Motor neuron (in vitro differentiated cells): ENCODE data around the gene CCNI2. TPM values are rescaled to one million over a fixed set of nuclear protein-coding genes. Genes with fewer than 3 reads are reported as not detected.
A peak's percentile ranks its signal among the peaks of the same experiment; 100 is the strongest.

ENCODE experiments used
- ATAC-seq, 8 experiments: fragments of 200-7000 bp; cut with Tn5 transposase; replicated peaks in 6 of 8; 2 replicates each; pipeline ENCODE4 v1.8.0; 2021; ENCODE audit warnings: mild to moderate bottlenecking in 8 of 8, moderate library complexity in 8 of 8
- H3K27ac ChIP-seq, 2 donors: fragments of 250-450 bp; sonication (Bioruptor Pico); 2 replicates each; pipeline ENCODE4 v1.9.0; 2021; ENCODE audit warnings: antibody characterized with exemption in 2 of 2, mild to moderate bottlenecking in 2 of 2, moderate library complexity in 1 of 2
- H3K4me1 ChIP-seq, 2 donors: fragments of 250-450 bp; sonication (Bioruptor Pico); replicated peaks in 1 of 2; 2 replicates each; pipeline ENCODE4 v1.6.1; 2021; ENCODE audit warnings: antibody characterized with exemption in 2 of 2, mild to moderate bottlenecking in 2 of 2, moderate library complexity in 1 of 2
- H3K4me3 ChIP-seq, 5 donors: fragments of 250-450 bp; sonication (Bioruptor Pico); 2 replicates each; pipeline ENCODE4 v1.9.0; 2021; ENCODE audit warnings: antibody characterized with exemption in 5 of 5, mild to moderate bottlenecking in 5 of 5, moderate library complexity in 4 of 5
- WGBS, 10 experiments: fragments of 450-650 bp; shearing (Covaris generic); methylation state at CpG; one replicate each; pipeline ENCODE4 v1.0.0; 2022; 5-methylcytosine and 5-hydroxymethylcytosine counted together
- in situ Hi-C, 9 experiments: fragments of 400-800 bp; cut with MboI; loops; one replicate each; pipeline ENCODE4 v1.15.0; 2021; ENCODE audit warnings: low sequenced_read_pairs in 9 of 9, low pct_unique_long_range_greater_than_20kb in 2 of 9; ENCODE audit not compliant: unreplicated experiment in 9 of 9
- total RNA-seq, 8 experiments: library from RNA; unstranded; fragments of 300-600 nt; gene quantifications; 2 replicates each; pipeline versions ENCODE4 v1.2.3 to v1.2.4, GENCODE V29; 2022

CCNI2 gene
- total RNA-seq, 8 experiments from 2014 or later, result 0.27 to 7.0 (median 3.8) TPM

DNA sequence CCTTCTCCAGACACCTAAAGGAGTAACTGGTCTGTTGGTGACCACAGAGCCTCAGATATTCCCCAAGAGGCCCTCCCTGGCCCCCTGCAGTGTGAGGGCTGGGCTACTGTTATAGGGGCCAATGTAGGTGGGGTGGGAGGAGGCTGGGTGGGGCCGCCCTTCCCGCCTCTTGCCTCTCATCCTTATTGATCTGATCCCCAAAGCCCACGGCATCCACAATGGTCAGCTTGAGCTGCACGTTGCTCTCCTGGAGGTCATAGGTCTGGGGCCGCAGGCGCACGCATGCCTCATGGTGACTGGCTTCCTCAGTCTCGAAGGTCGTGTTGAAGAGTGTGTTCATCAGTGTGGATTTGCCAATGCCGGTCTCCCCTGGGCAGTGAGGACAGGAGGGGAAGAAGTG is 16.8 kb downstream of the CCNI2 start:
- WGBS, 10 experiments, result 100% methylated on average over 1 to 3 of the region's 10 CpGs; no CpG with 5 or more reads in 7 of the 10 experiments
- H3K27ac ChIP-seq, result no peak overlapping the region
- in situ Hi-C loops, result no loop called here

DNA sequence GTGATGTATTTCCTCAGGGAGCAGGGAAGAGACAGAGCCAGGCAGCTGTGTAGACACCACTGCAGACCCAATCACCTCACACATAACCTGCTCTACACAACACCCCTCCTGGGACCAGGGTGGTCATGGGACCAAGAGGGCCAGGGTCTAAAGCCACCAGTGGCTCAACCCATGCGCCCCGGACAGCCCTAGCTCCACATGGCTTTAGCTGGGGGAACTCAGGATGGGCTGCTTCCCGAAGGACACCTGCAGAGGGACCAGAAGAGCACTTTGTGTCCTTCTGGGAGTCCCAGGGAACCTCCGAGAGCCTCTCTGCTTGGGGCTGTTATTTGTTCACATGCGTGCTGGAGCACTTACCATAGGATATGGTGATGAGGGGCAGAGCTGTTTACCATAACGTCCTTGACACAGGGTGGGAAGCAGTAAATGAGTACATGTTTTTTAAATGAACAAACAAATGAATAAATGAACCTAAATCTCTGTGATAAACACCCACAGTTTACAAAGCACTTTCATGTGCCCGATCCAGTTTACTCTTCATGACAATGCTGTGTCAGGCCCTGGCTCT is 17.5 kb downstream of the CCNI2 start:
- Histone ChIP-seq H3K4me1 (no peaks in the 10 kb centered on the region), H3K4me3 (no peak overlapping the region), H3K27ac (no peak overlapping the region)
- in situ Hi-C loops, result no loop called here
- 0 to 100% (median 73%) methylated on average over 1 to 3 of the region's 7 CpGs; no CpG with 5 or more reads in 2 of the 10 experiments for WGBS, 10 experiments
- peak in 3 of 8 experiments; percentile 74 to 91 (median 77) for ATAC-seq

More for the DNA sequence above, 16.8 kb downstream of the CCNI2 start:
- Histone ChIP-seq H3K4me3 (no peak overlapping the region), H3K4me1 (no peaks in the 10 kb centered on the region)
- no peak for ATAC-seq

DNA sequence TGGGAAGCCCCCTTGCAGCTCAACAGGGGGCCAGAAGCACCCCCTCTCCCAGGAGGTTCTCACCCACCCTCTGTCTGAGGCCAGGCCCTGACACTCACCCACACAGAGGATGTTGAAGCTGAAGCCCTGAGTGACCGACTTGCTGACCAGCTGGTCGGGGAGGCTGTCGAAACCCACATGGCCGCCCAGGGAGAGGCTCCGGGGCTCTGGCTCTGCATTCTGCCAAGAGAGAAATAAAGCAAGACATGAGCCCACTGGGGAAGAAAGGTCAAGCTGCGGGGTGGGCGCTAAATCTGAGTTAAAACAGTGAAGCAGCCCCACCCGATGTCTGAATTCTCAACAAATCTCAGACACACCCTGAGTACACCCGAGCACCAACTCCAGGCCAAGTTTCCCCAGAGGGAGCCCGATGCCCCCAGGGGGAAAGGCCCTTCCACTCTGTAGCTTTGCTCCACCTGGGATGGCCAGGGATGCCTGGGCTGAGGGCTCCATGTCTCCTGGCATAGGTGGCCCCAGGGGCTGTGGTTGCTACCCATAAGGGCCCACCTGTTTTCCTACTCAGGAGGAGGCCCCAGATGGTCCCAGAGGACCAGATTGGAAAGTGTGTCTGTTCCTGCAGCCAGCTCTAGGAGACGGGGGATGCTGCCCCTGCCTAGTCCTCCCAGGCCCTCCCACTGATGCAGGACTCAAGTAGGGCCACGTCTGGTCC is 18.2 kb downstream of the CCNI2 start:
- Histone ChIP-seq H3K4me1 (no peaks in the 10 kb centered on the region), H3K4me3 (no peak overlapping the region), H3K27ac (no peak overlapping the region)
- WGBS, 10 experiments, result 7 to 96% (median 56%) methylated on average over 1 to 8 of the region's 12 CpGs; no CpG with 5 or more reads in 4 of the 10 experiments
- ATAC-seq, result peak in 3 of 8 experiments; percentile 50 to 60 (median 52)
- in situ Hi-C loops, result no loop called here

DNA sequence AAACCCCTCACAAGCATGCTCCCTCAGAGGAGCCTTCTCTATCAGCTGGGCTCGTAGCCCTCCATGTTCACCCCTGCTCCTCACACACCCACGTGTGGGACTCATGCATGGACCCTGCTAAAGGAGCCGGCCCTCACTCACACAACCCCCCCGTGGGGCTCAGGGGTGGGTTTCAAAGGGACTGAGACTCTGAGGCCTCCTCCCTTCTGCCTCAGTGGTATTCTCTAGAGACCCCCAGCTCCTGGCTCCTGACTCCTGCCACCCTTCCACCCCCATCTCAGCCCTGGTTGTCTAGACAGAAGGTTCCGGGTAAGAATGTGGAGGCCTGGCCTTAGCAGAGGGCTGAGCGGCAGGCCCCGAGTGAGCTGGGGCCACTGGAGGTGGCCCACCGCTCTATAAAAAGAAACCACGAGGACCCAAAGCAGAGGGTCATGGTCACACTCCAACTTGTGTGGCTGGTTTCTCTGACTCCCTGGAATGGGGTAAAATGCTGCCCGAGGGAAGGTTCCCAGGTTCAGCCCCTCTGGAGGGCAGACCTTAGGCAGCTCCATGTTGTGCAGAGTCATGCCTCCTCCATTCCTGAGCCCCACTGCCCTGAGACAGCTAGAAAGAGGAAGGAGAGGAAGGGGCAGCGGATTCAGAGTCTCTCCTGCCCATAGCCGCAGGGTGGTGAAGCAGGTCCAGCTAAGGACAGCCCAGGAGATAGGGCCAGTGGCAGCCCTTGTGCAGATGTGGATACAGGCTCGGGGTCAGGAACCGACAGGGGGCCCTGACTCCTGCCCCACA is 19.0 kb downstream of the CCNI2 start:
- WGBS, 10 experiments, result 82 to 100% (median 95%) methylated on average over 2 to 5 of the region's 14 CpGs; no CpG with 5 or more reads in 6 of the 10 experiments
- H3K4me1 ChIP-seq, result no peaks in the 10 kb centered on the region
- no peak overlapping the region for H3K27ac ChIP-seq
- in situ Hi-C loops, result no loop called here
- H3K4me3 ChIP-seq, result no peak overlapping the region
- ATAC-seq, result no peak

DNA sequence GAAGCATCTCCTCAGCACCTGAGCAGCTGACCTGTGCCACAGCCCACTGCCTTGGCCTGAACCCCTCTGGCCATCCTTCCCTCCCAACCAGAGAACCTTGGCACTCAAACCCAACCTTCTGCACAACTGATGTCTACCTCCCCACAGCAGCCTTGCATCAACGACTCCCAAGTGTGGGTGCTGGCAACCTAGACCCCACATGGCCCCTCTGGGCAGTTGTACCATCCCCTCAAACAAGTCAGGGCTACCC is 19.5 kb downstream of the CCNI2 start:
- 40 to 100% (median 100%) methylated on average over 1 of the region's 1 CpG; no CpG with 5 or more reads in 6 of the 10 experiments for WGBS, 10 experiments

DNA sequence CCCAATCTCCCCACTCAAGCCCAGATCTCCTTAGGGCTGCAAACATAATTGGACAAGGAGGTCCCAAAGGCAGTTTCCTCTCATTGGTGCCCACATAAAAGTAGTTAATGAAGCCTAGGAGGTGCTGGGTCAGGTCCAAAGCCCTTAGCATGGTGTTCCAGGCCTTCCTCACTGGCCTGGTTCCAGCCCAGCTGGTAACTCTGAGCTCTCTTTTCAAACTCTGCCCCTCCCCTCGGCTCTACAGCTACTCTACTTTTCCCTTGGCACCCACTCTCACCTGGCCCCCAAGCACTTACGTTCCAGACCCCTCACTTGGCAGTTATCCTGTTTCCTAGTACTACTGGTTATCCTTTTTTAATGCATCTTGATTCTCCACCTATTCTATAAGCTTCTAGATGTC is 19.9 kb downstream of the CCNI2 start:
- WGBS, 10 experiments, result 0 to 100% (median 94%) methylated on average over 1 to 2 of the region's 2 CpGs; no CpG with 5 or more reads in 3 of the 10 experiments
- Histone ChIP-seq H3K4me1 (no peaks in the 10 kb centered on the region), H3K27ac (no peak overlapping the region)

More for the DNA sequence above, 19.5 kb downstream of the CCNI2 start:
- Histone ChIP-seq H3K27ac (no peak overlapping the region), H3K4me1 (no peaks in the 10 kb centered on the region), H3K4me3 (no peak overlapping the region)
- ATAC-seq, result no peak
- in situ Hi-C loops, result no loop called here

DNA sequence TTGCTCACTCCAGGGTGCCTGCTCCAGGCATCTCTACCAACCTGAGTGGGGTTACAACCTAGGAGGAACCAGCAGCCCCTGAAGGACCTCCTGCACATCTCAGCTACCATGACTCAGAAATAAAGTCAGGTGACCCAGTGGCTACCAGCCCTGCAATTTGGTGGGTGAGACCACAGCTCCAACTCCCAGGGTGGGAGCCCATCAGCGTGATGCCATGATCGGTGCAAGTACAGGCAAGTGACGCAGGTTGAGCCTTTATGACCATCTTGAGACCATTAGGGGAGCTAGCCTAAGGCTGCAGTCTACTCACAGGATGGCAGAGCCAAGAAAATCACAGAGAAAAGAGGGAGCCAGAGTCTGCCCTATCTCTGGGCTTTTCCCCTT is 21.3 kb downstream of the CCNI2 start:
- H3K4me3 ChIP-seq, result no peak overlapping the region
- peak in 2 of 8 experiments; percentile 28 to 32 for ATAC-seq
- in situ Hi-C loops, result no loop called here
- WGBS, 10 experiments, result 100% methylated on average over 1 of the region's 3 CpGs; no CpG with 5 or more reads in 6 of the 10 experiments
- no peak overlapping the region for H3K27ac ChIP-seq
- no peaks in the 10 kb centered on the region for H3K4me1 ChIP-seq

More for the DNA sequence above, 19.9 kb downstream of the CCNI2 start:
- ATAC-seq, result no peak
- in situ Hi-C loops, result no loop called here
- no peak overlapping the region for H3K4me3 ChIP-seq

DNA sequence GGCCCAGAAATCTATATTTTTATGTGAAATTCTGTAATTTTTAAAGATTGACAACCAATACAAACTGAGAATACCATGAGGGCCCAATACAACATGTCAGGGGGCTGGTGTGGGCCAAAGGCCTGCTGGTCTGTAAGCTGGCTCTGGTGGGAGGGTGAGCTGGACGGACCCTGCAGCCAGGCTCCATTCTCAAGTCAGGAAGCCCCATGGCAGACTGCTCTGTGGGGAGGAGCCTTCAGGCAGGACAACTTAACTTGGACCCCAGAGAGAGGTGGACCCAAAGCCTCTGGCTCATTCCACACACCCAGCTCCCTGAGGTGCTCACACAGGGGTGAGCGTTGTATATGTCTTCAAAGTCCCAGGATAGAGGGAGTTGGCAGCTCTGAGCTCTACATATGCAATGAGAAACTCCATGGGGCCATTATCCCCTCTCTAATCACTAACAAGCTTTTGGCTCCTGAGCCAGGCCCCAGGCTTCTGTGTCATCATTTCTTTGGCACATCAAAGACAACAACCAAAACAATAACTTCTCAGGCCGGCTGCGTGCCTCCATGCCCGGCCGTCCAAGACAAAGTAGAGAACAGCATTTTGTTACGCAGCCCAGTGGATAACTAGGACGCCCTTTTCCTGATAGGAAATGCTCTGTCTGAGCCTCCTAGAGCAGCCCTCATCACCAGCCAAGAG is 23.4 kb downstream of the CCNI2 start:
- H3K27ac ChIP-seq, result no peak overlapping the region
- H3K4me1 ChIP-seq, result peaks cover 4 to 6% of the 10 kb centered on the region in 2 donors
- in situ Hi-C loops, result no loop called here
- no peak overlapping the region for H3K4me3 ChIP-seq
- 0 to 100% (median 77%) methylated on average over 1 to 6 of the region's 8 CpGs; no CpG with 5 or more reads in 3 of the 10 experiments for WGBS, 10 experiments
- ATAC-seq, result no peak

DNA sequence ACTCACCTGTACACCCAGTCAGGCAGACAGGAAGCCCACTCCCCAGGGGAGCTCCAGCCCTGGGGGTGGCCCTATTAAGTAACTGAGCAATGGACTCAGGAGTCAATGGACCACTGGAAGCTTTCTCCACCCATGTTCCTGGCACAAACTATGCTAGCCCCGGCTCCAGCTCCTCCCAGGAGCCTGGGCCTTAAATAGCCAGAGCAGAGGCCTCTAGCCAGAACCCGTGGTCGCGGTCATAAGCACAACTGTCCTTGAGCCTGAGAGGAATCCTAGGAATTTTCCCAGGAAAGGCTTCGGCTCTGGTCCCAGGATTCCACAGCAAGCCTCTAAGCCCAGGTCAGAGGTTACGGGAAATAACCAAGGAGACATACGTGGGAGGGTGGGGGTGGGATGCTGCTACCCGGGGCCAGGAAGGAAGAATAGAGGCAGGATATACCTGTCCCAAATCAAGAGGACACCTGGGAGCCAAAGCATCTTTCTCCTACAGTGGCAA is 24.3 kb downstream of the CCNI2 start:
- no peak for ATAC-seq
- Histone ChIP-seq H3K4me3 (no peak overlapping the region), H3K4me1 (peaks cover 6 to 8% of the 10 kb centered on the region in 2 donors), H3K27ac (no peak overlapping the region)
- WGBS, 10 experiments, result 40 to 85% (median 64%) methylated on average over 1 to 4 of the region's 8 CpGs; no CpG with 5 or more reads in 6 of the 10 experiments
- in situ Hi-C loops, result no loop called here

DNA sequence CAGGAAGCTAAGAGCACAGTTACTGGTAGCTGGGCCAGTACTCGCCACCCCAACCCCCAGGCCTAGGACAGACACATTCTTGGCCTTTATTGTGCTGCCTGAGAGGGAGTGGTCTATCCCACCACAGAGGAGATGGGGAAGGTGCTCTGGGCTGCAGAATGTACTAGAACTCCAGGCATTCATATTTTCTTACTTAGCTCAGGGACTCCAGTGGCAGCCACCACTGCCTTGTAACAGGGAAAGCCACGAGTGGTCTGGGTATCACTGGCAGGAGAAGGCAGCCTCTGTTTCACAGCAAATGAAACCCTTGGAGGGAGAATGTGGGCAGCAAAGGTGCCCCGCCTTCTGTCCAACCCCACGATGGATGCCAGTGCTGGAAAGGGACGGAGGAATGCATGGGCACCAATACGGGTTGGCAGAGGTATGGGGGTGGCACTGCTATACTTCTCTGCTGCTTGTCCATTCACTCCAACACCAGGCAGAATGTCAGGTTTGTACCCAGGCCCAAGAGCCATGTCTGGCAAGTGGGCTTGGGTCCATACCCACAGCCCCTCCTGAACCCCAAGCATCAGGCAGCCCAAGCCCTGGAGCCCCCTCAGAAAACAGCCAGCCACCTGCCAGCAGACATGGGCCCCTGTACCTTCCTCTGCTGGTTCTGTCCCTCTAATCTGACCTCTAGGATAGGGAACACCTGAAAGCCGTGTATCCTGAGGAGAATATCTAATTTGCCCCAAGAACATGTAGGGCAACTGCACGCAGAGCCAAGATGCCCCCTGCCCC is 25.3 kb downstream of the CCNI2 start:
- H3K4me1 ChIP-seq, result peaks cover 6 to 8% of the 10 kb centered on the region in 2 donors
- H3K4me3 ChIP-seq, result no peak overlapping the region
- in situ Hi-C loops, result no loop called here
- no peak overlapping the region for H3K27ac ChIP-seq
- whole genome bisulfite sequencing, 10 experiments, result 0 to 100% (median 77%) methylated on average over 1 to 5 of the region's 8 CpGs; no CpG with 5 or more reads in 4 of the 10 experiments
- no peak for ATAC-seq

DNA sequence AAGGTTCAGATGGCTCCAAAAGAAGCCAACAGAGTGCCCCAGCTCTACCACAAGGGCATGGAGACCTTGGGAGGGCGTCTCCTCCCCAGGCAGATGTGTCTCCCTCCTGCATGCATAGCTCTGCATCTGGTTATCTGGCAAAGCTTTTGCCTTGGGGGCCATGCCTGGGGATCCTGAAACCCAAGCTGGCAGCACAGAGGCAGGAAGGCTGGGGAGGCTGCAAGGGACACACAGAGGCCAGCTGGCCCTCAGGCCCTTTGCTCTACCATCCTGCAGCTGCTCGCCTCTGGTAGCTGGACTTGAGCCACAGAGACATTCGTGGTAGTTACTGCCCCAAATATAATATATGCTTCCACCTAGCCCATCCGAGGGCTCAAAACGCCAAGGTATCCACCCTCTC is 25.9 kb downstream of the CCNI2 start:
- WGBS, 10 experiments, result 81 to 100% (median 95%) methylated on average over 2 to 4 of the region's 5 CpGs; no CpG with 5 or more reads in 6 of the 10 experiments
- Histone ChIP-seq H3K27ac (no peak overlapping the region), H3K4me3 (no peak overlapping the region), H3K4me1 (peaks cover 6 to 8% of the 10 kb centered on the region in 2 donors)
- in situ Hi-C loops, result no loop called here
- ATAC-seq, result no peak
